AG09309 (cell line): ENCODE results near the gene LOXL1.

Source experiments
- DNase-seq: peaks from one replicate; pipeline ENCODE4 v3.0.0-alpha.2; 2010; ENCODE audit warnings: low read depth
- H3K4me3 ChIP-seq: 2 replicates; pipeline ENCODE4 v1.5.1; 2011; ENCODE audit warnings: mild to moderate bottlenecking, low read depth, low read length, moderate library complexity; ENCODE audit not compliant: control insufficient read depth
- TF ChIP-seq, protein P1 (sequence below): IDR thresholded peaks from 2 replicates; pipeline ENCODE4 v1.5.1; 2011; ENCODE audit warnings: mild to moderate bottlenecking, low read depth, low read length, inconsistent platforms; ENCODE audit not compliant: insufficient read depth, control insufficient read depth; ENCODE audit errors: missing control alignments

The LOXL1 gene

GRCh38 chr15:73892446-73893226, 33.6 kb upstream of the LOXL1 start:
- H3K4me3 ChIP-seq = no peak overlapping the region
- DNase-seq = no peak
- TF ChIP-seq, protein P1, sequence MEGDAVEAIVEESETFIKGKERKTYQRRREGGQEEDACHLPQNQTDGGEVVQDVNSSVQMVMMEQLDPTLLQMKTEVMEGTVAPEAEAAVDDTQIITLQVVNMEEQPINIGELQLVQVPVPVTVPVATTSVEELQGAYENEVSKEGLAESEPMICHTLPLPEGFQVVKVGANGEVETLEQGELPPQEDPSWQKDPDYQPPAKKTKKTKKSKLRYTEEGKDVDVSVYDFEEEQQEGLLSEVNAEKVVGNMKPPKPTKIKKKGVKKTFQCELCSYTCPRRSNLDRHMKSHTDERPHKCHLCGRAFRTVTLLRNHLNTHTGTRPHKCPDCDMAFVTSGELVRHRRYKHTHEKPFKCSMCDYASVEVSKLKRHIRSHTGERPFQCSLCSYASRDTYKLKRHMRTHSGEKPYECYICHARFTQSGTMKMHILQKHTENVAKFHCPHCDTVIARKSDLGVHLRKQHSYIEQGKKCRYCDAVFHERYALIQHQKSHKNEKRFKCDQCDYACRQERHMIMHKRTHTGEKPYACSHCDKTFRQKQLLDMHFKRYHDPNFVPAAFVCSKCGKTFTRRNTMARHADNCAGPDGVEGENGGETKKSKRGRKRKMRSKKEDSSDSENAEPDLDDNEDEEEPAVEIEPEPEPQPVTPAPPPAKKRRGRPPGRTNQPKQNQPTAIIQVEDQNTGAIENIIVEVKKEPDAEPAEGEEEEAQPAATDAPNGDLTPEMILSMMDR = no peak

GRCh38 chr15:73894133-73894814, 32.0 kb upstream of the LOXL1 start:
- no peak for DNase-seq
- TF ChIP-seq, protein P1 = no peak
- H3K4me3 ChIP-seq = no peak overlapping the region

DNA sequence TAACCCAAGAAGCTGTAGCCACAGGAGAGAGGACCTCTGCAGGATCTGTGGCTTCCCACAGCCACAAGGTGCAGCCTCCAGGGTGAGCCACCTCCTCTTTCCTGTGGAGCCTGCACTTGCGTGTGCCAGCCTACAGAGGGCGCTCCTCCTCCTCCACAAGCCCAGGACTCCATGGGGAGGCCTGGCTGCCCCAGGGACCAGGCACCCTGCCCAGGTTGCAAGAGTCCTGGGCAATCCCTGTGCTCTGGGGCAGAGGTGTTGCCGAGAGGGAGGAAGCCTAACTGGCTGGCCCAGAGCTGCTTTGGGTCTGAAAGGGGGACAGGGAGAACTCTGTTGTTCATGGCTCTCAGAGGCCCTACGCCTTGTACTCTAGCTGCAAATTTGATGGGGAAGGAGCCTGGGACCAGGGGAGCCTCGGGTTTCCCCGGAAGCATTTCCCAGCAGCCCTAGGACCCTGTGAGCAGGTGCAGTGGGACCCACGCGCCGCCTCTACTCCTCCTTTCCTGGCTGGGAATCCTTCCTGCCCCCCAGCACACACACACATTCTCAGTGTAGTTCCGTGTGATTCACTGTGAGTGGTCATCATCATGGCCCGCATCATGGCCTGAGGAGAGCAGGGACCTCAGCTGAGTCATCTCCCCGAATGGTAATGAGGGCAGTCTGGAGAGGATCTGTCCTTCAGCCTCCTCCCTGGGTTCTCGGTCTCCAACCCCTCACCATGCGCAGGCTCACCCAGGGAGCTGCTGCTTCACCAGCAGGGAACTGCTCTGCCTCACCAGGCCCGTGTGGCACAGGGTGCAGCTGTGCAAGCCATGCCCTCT, 28.6 kb upstream of the LOXL1 start:
- TF ChIP-seq, protein P1 = peak; percentile 99
- no peak overlapping the region for H3K4me3 ChIP-seq
- peak; percentile 72 for DNase-seq

DNA sequence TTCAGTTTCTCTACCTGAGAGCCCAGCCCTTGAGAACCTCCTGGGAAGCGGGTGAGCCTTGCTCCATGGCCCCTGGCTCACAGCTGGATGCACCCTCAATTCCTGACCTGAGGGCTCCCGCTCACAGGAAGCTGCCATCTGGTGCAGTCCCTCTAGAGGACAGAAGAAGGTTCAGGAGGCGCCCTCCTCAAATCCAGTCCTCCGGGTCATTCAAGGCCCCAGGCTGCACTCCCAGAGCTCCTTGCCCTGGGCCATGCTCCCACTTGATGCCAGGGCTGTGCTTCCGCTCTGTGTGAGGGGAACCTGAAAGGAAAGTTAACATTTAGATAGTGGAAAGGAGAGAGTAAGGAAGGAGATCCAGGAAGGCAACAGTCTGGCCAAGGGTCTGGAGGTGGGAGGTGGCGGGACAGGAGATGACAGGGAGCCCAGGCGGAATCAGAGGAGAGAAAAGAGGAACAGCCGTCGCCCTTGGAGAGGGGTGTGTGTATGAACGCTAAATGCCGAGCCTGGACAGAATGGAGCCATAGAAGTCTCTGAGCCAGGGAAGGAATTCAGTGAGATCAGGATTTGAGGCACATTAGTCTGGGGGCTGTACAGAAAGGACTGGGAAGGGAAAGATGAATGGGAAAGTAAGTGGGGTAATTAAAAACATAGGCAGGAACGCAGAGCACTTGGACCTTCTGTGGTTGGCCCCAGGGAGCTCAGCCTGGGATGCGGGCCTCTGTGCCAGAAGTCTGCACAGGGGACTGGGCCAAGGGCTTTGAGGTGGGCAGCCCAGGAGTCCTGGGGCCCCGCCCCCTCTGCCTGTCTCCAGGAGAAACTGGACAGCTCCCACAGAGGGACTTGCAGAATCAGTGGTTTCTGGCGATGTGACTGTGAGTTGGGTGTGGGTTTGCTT, 26.8 kb upstream of the LOXL1 start:
- TF ChIP-seq, protein P1 = no peak
- H3K4me3 ChIP-seq = no peak overlapping the region
- no peak for DNase-seq

DNA sequence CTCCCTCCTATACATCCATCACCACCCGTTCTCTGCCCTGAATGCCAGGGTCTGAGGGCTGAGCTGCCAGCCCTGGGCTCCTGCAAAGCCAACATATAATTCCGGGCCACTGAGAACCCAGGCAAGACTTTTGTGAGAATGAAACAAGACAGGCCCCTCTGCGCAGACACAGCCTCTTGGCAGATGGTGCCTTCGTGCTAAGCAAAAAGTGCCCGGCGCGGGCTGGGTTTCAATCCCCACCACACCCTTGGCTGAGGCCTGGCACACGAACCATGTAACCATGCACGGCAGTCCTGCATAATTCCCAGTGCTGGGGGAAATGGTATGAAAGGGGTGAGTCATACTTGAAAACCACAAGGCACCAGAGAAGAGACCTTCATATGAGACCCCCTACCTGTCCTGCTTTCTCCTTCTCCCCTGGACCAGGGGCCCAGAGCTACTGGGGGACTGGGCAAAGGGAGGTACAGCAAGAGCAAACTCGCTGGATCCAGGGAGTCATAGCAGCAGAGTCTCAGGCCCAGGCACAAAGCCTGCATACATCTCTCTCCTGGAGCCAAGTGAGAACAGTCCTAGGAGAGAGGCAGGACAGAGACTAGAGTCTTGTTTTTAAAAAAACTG, 26.1 kb upstream of the LOXL1 start:
- TF ChIP-seq, protein P1 = no peak
- no peak overlapping the region for H3K4me3 ChIP-seq
- no peak for DNase-seq
